Mesothelial cell of epicardium (in vitro differentiated cells): ENCODE measurements around the gene BTBD16. TPM values are rescaled to one million over a fixed set of nuclear protein-coding genes. Genes with fewer than 3 reads are reported as not detected.

Source experiments
- DNase-seq, 2 experiments: peaks; one replicate each; pipeline ENCODE4 v3.0.0; 2021; ENCODE audit warnings: low spot score in 2 of 2; ENCODE audit not compliant: unreplicated experiment in 2 of 2
- H3K27ac Mint-ChIP-seq: 2 replicates; pipeline ENCODE4 v1.8.0; 2021; ENCODE audit warnings: mixed read lengths
- H3K27me3 Mint-ChIP-seq: 2 replicates; pipeline ENCODE4 v1.8.0; 2021; ENCODE audit warnings: low read depth, mixed read lengths
- H3K36me3 Mint-ChIP-seq: 2 replicates; pipeline ENCODE4 v1.8.0; 2021; ENCODE audit warnings: mixed read lengths
- H3K4me1 Mint-ChIP-seq: 2 replicates; pipeline ENCODE4 v1.8.0; 2021; ENCODE audit warnings: mixed read lengths
- H3K4me3 Mint-ChIP-seq: 2 replicates; pipeline ENCODE4 v1.8.0; 2021; ENCODE audit warnings: mild to moderate bottlenecking, moderate library complexity, mixed read lengths
- H3K9me3 Mint-ChIP-seq: 2 replicates; pipeline ENCODE4 v1.8.0; 2021; ENCODE audit warnings: mixed read lengths
- CTCF ChIP-seq: fragments of 200-600 bp; sonication (generic); IDR thresholded peaks from one replicate; pipeline ENCODE4 v1.5.0; 2021; ENCODE audit warnings: antibody characterized with exemption; ENCODE audit not compliant: unreplicated experiment
- total RNA-seq: library from RNA; stranded (reverse); gene quantifications from 3 replicates; pipeline ENCODE4 v1.2.1, GENCODE V29; 2021

Gene BTBD16
- not detected in 3 replicates for total RNA-seq

GRCh38 chr10:122271076-122271475 lies at the start of gene BTBD16:
Gene BTBD16, plus strand, starts transcription at chr10:122271296. Its CDS starts 3,786 bp downstream, at chr10:122275082.
- DNase-seq = no peak
- TF ChIP-seq CTCF = no peak
- no peaks in the 10 kb centered on the region for H3K36me3 Mint-ChIP-seq

GRCh38 chr10:122221958-122222357 lies 49.1 kb upstream of the BTBD16 start:
- peaks cover 19% of the 10 kb centered on the region for H3K36me3 Mint-ChIP-seq

More at GRCh38 chr10:122271076-122271475, at the start of gene BTBD16:
- H3K27me3 Mint-ChIP-seq = no peaks in the 10 kb centered on the region
- no peak within 1 kb of the TSS for H3K27ac Mint-ChIP-seq
- no peaks in the 10 kb centered on the region for H3K9me3 Mint-ChIP-seq
- no peak within 1 kb of the TSS for H3K4me3 Mint-ChIP-seq
- H3K4me1 Mint-ChIP-seq = peaks cover 15% of the 10 kb centered on the region

GRCh38 chr10:122222638-122223037 lies 48.5 kb upstream of the BTBD16 start:
- Mint-ChIP-seq H3K4me1 (no peaks in the 10 kb centered on the region), H3K9me3 (no peaks in the 10 kb centered on the region), H3K4me3 (no peak overlapping the region), H3K27ac (no peak overlapping the region), H3K36me3 (peaks cover 17% of the 10 kb centered on the region), H3K27me3 (no peaks in the 10 kb centered on the region)
- no peak for TF ChIP-seq CTCF
- no peak for DNase-seq

More at GRCh38 chr10:122221958-122222357, 49.1 kb upstream of the BTBD16 start:
- DNase-seq = no peak
- H3K27ac Mint-ChIP-seq = no peak overlapping the region
- no peaks in the 10 kb centered on the region for H3K27me3 Mint-ChIP-seq
- no peaks in the 10 kb centered on the region for H3K4me1 Mint-ChIP-seq
- no peaks in the 10 kb centered on the region for H3K9me3 Mint-ChIP-seq
- no peak overlapping the region for H3K4me3 Mint-ChIP-seq
- TF ChIP-seq CTCF = no peak

- H3K27ac Mint-ChIP-seq = no peak overlapping the region
- DNase-seq = no peak
Observed at GRCh38 chr10:122224159-122224558, 46.9 kb upstream of the BTBD16 start.

GRCh38 chr10:122225330-122225729 lies 45.8 kb upstream of the BTBD16 start:
- Mint-ChIP-seq H3K27me3 (no peaks in the 10 kb centered on the region), H3K4me1 (no peaks in the 10 kb centered on the region), H3K4me3 (no peak overlapping the region), H3K27ac (no peak overlapping the region), H3K36me3 (peaks cover 19% of the 10 kb centered on the region), H3K9me3 (no peaks in the 10 kb centered on the region)
- no peak for TF ChIP-seq CTCF
- no peak for DNase-seq

More at GRCh38 chr10:122224159-122224558, 46.9 kb upstream of the BTBD16 start:
- no peak for TF ChIP-seq CTCF
- Mint-ChIP-seq H3K4me1 (no peaks in the 10 kb centered on the region), H3K36me3 (peaks cover 12% of the 10 kb centered on the region), H3K9me3 (no peaks in the 10 kb centered on the region), H3K4me3 (no peak overlapping the region), H3K27me3 (no peaks in the 10 kb centered on the region)

- Mint-ChIP-seq H3K4me3 (no peak overlapping the region), H3K36me3 (peaks cover 21% of the 10 kb centered on the region), H3K9me3 (no peaks in the 10 kb centered on the region), H3K27ac (no peak overlapping the region), H3K27me3 (no peaks in the 10 kb centered on the region), H3K4me1 (peaks cover 3% of the 10 kb centered on the region)
- TF ChIP-seq CTCF = no peak
- DNase-seq = no peak
Observed at GRCh38 chr10:122227754-122228153, 43.3 kb upstream of the BTBD16 start.
